HG03378 (cell line): Measurements from ENCODE around the gene DNAJC5G.
"Not testable (repeated sequence)": the region's sequence is repeated elsewhere in the genome, so short reads cannot be mapped to it uniquely, and the experiment has no call there.

Source experiments
- ATAC-seq: cut with Tn5 transposase; IDR thresholded peaks from one replicate; pipeline ENCODE4 v1.9.1; 2021; ENCODE audit warnings: mild to moderate bottlenecking, moderate library complexity; ENCODE audit not compliant: unreplicated experiment

The DNAJC5G gene

DNA sequence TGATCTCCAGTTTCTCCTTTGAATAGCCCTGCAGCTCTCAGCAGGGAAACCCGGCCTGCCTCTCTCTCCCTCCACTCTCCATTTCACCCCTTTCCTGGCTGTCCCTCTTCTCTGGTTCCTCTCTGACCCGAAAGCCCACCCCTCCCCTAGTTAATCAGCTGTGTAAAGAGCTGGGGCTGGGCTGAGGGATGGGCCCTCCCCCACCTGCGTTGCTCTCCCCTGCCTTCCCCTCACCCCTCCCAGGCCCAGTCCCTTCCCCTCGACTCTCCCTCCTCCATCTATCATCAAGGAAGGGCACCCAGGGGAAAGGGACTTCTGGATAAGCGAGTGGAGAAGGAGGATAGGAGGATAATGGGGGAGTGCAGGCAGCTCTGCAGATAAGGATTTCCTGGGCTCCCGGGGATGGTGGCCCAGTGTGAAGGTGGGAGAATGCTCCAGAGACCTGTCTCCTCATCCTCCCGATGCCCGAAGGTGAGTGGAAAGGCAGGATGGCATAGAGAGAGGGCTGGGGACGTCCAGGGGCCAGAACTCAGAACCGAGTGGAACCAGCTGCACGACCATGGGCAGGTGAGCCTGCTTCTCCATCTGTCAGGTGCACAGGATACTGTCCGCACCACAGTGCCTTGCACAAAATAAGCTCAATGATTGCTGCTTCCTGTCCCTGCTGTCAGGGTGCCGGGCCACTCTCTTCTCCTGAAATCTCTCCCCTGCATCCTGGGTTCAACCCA is 24.4 kb upstream of the DNAJC5G start:
- no peak for ATAC-seq

DNA sequence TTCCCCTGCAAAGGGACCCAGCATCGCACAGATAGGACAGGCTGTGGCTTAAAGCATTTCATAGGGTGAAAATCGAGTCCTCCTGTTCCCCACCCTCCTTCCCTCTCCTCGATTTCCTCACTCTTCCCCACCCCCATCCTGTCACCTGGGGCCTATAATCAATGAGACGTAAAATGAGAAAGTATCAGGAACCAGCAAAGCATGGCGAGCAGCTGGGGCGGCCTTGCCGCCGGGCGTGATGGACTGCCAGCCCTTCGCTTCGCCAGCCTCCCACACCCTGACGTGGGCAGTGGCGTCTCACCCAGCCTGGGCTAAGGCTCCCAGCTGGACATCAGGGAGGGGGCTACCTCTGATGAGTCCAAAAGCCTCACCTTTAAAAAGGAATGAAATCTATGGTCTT is 23.5 kb upstream of the DNAJC5G start:
- ATAC-seq: no peak

DNA sequence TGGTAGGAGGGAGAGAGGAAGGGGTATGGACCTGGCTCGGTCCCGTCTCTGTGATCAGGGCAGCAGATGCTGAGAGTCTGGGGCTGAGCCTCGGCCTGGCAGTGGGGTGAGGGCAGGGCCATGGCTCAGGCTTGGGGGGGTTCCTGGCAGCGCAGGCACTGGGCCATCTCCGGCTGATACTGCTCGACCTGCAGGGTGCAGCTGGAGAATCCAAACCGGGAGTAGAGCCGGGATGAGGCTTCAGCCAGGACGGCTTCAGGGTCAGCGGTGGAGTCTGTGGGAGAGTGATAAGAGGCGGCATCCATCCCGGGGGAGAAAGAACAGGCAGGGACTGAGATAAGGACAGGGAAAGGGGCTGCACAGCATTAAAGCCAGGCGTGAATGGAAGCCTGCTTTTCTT is 20.0 kb upstream of the DNAJC5G start:
- ATAC-seq: no peak

DNA sequence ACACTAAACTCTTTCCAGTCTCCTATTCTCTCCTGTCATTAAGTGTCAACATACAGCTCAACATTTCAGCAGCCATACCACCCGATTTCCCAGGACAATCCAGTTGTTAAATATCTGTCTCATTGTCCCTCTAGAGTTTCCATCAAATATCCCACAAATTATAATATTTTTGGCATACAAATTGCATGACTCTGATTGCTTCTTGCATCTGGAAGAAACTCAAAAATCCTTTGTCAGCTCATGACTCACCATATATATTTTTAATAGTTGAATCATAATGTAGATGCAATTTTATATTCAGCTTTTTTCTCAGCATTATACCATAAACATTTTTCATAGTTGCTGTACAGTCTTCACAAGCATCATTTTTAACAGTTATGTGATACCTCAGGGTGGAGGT is 19.6 kb upstream of the DNAJC5G start:
- ATAC-seq: no peak

DNA sequence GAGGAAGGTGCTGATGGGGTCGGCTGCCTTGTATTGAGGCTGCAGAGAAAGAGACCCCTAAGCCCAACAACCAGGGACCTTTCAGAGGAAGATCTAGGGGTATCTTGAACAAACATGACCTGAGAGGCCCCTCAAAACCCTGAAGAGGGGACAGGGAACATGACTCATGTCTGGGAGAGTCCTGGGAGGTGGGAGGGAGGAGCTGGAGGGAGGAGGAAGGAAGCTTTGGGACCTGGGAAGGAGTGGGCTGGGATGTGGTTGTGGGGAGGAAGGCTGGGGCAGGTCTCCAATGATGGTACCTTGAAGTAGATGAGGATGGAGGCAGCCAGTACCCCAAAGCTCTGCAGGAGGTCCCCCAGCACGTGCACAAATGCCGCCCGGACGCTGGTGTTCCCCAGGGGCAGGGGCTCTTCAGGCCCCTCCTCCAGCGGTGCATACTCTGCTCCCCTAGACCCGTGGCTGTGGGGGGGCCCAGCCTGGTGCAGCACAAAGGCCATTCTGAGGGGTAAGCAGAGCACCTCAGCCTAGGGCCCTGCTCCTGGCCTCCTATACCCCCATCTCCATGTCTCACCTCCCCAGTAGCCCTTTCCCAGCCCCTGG is 18.3 kb upstream of the DNAJC5G start:
- ATAC-seq: no peak

DNA sequence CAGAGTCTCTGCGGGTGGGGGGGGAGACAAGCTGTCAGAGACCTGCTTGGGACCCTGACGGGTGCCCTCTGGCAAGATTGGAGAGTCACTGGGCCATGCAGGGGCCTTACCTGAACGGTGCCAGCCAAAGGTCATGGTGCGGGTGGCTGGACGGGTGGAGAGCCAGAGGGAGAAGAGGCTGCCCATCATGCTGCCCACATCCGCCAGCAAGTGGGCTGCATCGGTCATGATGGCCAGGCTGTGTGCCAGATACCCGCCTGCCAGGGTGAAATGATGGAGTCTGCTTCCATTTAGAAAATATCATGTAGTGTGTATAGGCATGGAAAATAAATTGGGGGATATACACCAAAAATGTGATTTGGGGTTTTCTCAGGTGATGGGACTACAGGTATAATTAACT is 17.2 kb upstream of the DNAJC5G start:
- no peak for ATAC-seq

DNA sequence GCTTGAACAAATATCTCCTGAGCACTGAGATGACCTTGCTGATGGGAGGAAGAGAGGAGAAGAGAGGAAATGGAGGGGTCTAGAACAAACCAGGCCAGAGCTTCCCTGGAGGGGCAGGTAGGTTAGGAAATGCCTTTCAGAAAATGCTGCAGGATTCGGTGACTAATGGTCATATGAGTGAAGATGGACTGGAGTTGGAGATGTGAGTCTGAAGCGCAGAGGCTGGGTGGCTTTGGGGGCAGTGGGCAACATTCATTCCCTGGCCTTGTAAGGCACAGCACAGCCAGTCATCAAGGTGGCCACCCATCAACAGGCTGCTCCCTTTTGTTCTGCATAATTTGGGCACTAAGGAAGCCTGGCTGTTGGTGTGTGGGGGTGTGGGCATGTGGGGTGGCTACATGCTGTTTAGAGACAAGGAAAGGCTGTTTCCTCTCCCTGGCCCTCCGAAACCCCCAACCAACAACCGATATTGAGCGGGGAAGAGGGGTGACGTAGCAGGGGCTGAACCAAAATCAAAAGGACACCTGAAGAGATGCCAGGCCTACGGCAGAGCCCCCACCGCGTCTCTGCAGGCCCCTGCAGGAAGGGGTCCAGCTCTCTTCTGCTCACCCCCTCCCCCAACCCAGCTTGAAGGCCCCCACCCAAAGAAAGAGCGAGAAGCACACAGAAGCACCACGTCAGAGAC is 13.8 kb upstream of the DNAJC5G start:
- no peak for ATAC-seq

DNA sequence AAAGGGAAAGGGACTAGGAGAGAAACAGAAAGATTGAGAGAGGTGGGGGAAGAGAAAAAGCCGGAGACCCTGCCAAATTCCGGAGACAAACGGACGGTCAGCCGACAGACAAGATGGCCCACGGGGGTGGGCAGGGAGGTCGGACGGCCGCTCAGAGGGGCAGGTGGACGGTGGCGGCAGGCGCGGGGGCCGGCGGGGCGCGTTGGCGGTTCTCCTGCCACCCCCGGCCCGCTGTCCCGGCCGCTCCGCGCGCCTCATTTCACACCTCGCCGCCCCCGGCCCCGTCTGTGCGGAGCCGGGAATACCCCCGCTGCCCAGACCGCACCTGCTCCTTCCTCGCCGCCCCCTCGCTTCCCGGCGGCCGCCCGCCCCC is 13.3 kb upstream of the DNAJC5G start:
- no peak for ATAC-seq

DNA sequence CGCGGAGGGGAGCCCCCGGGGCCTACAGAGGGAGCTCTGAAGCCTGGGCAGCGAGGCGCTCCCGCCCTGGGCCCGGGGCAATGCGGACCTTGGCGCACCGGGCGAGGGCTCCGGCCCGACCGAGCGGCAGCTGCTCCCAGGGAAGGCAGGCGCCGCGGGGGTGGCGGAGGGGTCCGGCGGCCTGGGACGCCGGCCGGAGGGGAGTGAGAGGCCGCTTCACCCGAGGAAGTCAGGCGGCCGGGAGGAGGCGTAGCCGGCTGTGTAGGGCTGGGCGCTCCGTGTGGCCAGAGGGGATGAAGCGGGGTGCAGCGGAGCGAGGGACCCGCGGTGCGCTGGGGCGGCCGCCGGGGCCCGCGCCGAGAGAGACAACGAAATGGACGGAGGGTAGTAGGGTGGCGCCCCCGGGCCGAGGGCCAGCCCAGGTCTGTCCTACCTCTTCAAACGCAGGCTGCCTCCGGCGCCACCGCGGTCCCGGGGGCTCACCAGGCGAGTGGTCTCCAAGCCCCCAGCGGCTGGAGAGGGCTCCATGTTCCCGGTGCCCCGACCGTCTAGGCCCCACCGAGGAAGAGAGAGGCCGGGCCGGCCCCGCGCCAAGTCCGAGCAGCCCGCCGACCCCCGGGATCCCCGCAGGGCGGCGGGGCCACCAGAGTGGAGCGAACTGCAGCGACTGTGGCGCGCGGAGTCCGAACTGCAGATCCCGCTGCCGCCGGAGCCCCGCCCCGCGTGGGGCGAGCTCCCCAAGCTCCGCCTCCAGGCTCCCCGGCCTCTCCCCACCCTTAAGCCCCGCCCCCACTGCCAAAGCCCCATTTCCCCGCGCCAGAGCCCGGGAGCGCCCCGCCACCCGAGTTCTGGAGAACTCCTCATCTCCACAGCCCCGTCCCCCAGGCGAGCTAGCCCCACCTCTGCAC is 12.6 kb upstream of the DNAJC5G start, which contains the start of gene SLC30A3:
Gene SLC30A3, minus strand, starts transcription at position 669 of the 908 bp plus-strand sequence. Its CDS starts 141 bp downstream, at position 528.
- ATAC-seq: no peak

DNA sequence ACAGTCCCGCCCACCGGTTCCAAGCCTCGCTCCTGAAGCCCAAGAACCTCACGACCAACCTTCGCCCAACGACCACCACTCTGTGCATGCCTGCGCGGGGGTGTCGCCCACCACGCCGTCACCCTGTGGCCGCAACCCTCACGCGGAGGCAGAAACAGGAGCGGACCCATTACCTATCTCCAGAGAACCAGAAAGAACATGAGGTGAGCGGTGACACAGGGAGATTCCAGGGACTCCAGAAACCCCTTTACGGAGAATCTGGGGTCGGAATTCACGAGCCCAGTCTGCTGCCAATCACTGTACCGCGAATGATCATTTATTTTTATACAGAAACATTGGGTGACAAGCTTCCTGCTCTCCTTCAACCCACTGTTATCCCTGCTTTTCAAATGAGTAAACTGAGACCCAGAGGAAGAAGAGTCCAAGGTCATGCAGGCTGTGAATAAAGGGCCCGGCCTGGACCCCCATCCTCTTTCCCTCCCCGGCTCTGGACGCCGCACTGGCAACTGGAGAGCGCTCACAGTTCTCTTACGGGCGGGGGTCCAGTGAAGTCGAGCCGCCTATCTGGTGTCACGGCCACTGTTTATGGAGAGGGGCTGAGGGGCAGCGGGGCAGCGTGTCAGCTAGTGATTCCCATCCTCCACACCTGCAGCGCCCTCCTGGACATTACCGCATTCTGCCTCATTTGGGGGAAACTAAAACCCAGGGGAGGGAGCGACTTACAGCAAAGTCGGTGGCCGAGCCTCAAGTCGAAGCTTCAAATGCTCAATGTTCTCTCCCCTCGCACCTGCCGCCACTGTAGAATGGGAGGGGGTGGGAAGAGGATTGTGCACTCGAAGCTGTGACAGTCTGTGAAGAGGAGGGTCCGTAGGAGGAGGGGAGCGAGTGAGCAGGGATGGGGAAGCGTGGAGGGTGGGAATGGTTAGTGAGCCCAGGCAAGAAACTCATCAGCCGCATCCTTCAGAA is 11.7 kb upstream of the DNAJC5G start:
- ATAC-seq: no peak

DNA sequence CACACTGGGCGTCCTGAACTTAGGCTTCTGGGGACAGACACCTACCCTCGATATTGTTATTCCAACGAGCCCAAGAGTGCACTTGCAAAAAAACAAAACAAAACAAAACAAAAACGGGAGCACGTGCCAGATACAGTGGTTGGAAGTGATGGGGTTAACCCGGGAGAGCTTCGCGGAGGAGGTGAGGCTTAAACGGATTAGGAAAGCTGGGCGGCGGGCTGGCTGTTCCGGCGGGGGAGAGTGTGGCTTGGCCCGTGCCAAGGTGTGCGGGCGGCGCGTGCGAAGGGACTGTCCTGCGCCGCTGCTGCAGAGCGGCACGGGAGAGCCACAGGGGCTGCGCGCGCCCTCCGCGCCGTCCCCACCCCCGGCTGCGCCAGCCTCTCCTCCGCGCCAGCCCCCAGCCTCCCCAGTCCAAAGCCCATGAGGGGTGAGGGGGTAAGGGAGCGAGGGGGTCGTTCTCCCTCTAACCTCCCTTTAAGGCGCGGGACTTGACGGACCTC is 10.9 kb upstream of the DNAJC5G start:
- ATAC-seq: no peak

DNA sequence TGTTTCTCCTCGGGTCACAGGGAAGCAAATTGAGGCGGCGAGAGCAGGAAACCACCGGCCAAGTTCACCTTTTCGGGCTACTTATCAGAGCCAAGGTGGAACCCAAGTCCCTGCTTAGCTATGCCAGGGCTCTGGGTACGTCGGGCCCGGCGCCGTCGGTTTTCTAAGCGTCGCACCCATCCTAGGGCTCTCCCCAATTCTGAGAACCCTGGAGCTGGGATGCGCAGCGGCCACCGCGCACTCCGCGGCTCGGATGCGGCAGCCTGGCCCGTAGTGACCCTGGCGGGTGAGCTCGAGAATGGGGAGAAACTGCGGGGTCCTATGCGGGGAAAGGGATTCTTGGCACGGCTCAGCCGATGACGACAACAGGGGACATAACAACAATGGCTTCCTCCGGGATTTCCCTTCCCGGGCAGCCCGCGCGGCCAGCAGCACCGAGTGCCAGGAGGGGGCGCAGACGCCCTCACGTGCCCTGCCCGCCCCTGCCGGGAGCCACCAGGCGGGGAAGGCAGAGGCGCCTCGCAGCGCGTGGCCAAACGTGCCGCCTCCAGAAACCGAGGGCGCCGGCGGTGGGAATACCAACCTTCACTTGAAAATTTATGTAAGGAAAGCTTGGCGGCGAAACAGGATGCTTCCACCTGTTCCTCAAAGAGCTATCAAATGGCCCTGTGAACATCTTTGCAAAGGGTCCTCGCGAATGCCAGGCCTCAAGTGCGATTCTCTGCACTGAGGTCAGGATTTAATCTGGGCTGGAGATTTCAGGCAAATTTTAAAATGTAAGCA is 10.3 kb upstream of the DNAJC5G start:
- ATAC-seq: no peak

DNA sequence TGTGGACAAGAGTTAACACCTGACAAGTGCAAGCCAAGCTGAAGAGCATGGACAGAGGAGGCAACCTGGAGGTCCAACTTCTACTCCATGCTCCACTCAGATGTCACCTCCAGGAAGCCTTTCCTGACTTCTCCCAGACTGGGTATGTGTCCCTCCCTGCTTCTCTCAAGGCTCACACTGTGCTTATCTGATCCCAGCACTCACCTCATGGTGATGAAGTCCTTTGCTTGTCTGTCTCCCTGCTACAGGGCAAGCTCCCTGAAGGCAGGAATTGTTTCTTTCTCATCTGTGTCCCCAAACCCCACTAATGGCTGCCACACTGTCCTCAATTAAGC is 9.7 kb upstream of the DNAJC5G start:
- no peak for ATAC-seq

DNA sequence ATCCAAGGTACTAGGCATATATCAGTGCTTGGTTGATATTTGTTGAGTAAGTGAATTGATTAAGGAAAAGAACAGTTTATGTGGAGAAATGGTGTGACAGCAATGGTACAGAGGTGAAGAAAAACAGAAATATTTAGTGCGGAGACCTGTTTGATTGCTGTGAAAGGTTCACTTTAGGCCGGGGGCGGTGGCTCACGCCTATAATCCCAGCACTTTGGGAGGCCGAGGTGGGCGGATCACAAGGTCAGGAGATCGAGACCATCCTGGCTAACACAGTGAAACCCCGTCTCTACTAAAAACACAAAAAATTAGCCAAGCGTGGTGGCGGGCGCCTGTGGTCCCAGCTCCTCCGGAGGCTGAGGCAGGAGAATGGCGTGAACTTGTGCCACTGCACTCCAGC is 6.9 kb upstream of the DNAJC5G start:
- ATAC-seq: not testable (repeated sequence)

DNA sequence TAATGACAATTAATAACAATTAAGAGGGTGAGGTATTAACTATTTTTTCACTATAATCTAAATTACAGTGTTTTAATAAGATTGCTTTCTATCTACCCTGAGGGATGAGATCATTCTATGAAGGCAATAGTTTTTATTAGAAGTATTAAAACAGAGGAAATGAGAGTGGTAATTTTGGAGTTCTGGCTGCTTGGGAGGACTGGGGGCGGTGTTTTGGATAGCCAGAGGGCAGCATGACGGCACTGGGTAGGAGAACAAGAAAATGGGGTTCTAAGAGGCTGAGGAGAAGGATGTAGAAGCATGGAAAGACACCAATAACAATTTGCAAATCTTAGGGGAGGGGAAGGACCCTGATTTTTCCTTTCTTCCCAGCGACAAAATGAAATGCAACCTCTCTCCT is 5.1 kb upstream of the DNAJC5G start:
- no peak for ATAC-seq

DNA sequence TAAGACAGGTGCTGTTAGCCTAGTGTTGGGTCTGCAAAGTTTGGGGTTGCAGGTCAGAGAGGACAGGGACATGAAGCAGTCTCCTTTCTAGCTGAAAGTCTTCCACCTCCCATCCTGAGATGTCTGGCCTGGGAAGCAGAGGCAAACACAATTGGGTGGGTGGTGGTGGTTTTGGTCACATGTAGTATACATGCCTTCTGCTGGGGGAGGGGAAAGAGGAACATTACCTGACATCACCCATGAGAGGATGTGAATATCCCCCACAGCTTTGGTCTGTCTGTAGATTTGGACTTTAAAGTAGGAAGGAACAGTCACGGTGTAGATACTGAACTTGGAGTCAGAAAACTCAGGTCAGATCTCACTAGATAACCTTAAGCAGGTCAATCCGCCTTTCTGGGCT is 4.6 kb upstream of the DNAJC5G start:
- no peak for ATAC-seq

DNA sequence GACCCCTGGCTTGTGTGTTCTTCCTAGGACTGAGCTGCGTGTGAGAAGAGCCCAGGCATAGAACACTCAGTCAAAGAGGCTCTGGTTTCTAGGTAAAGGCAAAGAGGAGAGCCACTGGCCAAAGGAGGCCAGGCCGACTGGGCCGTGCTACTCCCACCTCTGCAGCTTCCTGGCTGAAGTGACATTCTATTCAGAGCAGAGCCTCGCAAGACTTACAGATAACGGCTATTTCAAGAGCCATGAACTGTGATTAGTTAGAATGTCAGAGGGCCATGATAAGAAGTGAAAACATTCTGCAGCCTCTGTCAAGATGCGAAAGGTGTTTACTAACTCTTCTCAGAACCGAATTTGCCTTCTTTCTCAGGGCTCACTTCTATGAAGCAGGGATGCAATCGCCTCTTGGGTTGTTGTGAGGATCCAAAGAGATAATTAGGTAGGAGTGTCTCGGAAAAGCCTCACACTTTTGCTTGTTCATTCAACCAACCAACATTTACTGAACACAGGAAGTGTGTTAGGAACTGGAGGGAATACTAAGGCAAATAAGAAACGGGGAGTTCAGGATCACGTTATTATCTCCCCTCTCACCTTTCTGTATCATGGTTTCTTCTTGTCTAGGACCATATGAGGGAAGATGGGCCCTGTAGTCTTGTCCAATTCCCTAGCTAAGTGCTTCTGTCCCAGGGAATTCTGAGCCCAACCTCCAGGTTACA is 3.4 kb upstream of the DNAJC5G start:
- ATAC-seq: no peak
